ENCODE data around the gene TLN1.
A peak's percentile ranks its signal among the peaks of the same experiment; 100 is the strongest.

The TLN1 gene

DNA sequence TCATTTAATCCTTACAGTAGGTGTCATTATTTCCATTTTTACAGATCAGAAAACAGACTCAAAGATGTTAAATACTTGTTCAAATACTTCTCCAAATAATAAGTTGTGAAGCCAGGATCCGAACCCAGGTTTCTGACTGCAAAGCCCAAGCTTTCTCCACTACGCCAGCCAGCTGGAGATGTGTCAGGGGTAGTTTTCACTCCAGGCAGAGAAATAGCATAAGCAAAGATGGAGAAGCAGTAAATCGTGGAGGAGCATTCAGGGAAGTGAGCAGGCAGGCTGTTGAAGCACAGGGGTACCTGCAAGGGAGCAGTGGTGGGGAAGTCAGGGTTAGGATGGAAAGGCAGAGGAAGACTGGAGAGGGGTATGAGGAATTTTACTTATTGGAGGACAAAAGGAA is 2.9 kb downstream of the TLN1 start:
- no peak for DNase-seq

DNA sequence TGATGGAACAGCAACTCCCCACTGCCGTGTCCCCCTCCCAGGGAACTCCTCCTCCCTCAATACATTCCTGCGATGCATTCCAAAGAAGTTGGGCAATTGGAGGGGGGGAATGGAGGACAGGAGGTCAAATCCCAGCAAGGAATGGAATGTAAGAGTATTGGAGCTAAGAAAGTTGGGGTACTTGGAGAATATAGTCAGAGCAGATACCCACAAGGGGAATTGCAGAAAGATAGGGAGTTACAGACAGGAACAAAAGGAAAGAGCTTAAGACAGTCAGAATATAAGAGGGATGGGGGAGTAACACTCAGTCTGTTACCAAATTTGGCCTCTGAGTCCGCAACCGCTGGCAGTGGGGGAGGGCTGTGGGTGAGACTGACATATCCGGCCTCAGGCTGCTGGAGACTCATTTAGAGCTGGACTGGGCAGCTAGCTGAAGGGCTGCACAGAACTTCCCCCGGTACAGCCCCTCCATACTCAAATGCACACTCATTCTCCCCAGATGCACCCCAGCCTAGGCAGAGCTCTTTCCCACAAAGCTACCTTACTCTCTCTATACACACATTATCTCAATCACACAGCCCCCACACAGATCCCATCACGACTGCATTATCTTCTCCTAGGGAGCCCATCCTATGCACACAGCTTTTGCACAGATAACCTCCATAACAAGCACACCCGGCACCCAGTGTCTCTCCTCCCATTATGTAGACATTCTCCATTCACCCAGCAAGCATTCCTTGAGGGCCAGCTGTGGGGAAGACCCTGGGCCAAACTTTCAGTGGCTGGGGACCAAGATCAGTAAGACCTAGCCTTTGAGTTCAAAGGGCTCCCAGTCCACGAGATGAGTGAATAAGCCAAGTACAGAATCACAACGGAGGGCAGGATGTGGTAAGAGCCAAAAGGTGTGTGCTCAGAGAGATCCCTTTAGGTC is 3.7 kb downstream of the TLN1 start:
- peak; percentile 97 for DNase-seq

DNA sequence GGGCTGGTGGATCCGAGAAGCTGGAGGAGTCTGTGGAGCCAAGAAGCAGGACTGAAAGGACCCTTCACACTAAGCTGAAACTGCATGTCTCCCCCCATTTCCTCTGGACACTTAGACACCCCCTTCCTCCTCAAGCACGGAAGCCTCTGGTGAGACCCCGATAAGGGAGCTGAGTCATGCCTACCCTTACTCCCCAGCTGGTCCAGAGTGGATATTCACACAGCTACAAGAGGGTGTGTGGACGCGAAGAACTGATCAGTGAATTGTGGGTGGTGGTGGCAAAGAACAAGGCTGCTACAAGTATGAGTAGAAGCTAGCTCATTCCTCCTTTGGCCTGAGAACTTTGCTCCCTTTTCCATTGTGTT is 4.3 kb downstream of the TLN1 start:
- DNase-seq = no peak

DNA sequence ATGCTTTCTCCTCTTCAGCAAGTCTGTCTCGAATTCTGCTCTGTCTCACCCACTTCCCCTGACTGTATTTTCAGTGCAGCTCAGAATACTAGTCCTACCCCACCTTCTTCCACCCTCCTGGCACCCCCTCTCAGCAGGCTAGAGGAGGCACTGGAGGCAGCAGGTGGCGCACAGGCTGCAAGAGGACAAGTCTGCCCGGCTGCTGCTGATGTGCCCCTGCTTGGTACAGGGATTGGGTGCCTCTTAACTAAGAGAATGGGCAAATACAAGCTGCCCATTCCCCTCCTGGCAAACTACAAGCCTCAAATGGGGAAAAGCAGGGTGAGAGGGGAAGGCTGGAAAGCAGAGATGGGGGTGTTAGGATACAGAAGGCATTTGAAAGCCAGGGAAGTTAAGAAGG is 5.1 kb downstream of the TLN1 start:
- DNase-seq = peak; percentile 54

DNA sequence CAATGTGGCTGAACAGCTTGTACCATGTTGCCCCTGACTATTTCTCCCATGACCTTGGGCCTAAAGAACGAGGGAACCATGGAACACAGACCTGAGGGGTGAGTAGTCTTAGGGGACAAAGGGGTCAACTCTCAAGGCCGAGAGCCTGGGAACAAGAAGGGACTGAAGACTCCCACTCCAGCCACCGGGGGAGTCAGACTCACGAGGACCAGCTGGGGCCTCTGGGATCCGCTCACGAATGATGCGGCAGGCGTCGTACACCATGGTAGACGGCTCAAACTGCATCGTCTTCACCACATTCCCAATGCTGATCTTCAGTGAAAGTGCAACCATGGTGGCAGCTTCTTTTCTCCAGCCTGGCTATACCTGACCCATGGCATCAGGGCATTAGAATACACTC is 6.6 kb downstream of the TLN1 start:
- no peak for DNase-seq

DNA sequence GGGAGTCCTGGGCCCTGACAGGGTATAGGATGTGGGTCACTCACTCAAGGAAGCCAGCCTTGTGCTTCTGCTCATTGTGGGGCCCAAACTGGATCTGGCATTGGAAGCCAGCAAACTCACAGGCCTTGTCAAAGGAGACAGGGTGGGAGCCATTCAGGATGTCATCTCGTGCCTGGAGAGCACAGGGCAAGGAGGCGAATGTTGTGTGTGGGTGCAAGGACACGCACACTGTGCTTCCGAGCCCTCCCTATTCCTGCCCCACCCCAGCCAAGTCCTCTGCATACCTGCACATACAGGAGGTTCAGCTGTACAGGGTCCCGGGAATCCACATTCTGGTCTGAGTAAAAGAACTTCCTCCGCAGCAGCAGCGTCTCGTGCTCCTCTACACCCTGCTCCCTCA is 8.1 kb downstream of the TLN1 start:
- no peak for DNase-seq

DNA sequence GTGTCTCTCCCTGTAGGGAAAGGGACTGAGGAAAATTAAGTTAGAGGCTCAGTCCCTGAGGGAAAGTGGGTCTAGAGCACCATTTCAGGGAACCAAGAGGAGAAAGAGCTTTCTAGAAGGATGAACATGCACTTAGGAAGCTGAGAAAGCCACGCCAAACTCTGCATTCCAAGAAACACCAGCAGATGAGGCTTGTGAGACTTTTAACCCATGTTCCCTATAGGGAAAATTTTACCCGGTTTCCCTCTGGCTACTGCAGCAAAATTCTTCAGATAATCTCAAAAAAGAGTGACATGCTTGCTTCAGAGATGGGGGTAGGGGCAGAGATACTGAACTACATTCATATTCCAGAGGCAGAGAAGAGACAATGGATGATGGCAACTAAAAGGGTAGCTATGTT is 8.6 kb downstream of the TLN1 start:
- DNase-seq = no peak

DNA sequence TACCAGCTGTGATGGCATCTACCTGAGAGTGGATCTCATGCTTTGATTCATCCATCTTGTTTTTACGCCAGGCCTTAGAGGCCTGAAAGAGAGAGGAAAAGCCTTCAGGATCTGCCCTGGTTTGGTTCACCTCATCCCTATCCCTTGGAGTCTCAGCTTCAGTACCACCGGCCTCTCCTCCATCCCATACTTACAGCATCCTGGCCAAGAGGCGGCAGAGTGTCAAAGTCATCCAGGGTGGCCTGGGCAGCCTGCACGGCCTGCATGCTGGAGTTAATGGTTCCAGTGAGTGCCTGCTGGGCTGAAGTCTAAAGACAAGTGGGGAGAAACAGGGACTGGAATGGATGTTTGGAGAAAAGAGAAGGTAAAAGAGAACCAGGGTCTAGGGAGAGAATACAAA is 12.4 kb downstream of the TLN1 start:
- DNase-seq = no peak

DNA sequence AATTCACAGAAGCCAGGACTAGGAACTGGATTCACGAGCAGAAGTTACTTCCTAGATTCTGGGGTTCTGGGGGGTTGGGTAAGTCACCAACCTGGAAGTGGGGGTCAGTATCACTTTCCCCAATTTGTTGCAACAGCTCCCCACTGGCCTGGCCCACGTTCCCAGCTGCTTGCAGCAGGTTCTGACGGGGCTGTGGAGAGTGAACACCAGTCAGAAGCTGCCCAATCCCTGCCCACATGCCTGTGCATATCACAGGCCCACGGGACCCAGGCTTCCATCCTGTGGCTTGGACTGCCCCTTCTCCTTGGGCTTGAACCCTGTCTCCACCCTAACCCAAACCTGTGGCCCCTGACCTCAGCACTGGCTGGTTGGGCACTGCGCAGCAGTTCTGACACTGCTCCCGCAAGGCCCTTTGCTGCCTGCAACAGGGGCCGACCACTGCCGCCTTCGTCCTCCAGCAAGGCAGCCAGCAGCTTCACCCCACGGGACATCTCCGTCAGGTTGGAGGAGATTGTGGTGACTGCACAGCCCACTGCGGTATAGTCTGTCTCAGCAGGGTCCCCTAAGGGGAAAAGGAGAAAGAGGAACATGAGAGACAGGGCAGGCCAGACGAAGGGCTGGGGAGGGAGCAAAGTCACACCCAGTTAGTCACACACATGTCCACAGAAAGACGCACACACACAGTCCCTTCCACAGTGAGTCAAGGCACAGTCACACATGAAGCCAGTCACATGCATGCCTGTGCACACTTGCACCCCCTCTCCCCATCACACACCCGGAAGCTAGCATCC is 13.1 kb downstream of the TLN1 start:
- no peak for DNase-seq

DNA sequence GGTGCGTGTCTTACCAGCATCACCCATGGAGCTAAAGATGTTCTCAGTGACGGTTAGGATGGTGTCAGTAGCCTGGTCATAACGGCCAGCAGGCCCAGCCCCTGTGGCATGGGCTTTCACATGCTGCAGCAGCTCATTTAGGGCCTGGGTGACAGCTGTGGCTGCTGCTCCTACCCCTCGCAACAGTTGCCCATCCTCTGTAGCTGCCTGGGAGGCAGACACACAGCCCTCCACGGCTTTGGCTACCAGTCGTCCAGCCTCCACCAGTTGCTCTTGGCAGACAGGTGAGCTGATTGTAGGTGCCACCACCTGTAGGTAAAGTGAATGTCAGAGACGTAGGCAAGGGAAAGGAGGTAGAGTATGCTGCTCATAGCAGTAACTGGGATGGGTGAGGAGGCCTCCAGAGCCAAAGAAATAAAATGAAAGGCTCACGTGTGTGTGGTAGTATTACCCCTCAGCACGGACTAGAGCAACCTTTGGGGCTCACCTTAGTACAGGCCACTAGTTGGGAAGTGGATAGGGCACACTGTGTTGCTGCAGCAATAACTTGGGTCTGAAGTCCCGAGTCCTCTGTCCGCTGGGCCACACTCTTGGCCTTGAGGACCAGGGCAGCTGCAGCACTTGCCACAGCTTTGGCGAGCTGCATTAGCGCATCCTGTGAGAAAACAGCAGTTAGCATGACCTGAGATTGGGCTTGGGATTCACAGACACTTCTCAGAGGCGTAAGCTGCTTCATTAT is 14.7 kb downstream of the TLN1 start:
- DNase-seq = no peak

DNA sequence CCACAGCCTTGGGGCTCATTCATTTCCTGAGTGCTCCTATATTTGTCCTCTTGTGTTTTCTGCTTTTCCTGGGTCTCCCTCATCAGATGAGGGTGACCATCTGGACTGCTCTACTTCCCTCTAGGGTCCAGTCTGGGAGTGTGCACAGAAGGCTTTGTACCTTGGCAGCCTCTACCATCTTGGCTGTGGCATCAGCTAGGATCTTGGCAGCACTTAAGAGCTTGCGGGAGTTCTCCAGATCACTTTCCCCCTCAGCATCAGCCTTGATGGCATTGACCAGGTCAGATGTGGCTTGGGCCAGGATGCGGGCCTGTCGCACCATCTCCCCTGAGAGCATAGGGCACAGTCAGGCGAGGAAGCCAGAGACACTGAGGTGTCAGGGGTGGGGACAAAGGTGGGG is 15.8 kb downstream of the TLN1 start:
- DNase-seq = peak; percentile 21

DNA sequence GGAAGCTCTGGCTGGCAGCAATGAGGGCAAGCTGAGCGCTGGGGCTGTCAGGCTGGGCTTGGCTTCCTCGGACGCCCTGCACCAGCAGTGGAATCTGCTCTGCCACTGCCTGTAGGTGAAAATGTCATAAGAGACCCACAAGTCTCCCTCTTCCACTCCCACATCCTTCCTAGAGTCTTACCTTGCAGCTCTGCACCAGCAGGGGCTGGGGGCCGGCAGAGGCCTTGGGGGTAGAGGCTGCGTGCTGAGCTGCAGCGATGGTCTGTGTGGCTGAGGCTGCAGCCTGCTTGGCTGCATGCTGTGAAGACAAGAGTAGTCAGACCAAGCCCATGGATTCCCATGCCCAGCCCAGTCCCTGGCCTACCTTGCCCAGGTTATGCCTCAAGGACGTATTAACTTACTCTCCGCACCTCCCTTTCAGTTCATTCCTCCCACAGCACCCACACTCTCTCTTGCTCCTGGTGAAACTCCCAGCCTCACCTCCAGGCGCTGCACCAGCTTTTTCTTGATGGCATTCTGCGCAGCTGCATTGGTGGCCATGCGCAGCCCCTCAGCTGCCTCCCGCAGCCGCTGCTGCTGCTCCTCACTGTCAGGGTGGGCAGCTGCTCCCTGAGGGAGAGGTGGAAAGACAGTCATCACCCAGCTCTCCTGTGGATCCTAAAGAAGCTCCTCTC is 17.3 kb downstream of the TLN1 start:
- no peak for DNase-seq

DNA sequence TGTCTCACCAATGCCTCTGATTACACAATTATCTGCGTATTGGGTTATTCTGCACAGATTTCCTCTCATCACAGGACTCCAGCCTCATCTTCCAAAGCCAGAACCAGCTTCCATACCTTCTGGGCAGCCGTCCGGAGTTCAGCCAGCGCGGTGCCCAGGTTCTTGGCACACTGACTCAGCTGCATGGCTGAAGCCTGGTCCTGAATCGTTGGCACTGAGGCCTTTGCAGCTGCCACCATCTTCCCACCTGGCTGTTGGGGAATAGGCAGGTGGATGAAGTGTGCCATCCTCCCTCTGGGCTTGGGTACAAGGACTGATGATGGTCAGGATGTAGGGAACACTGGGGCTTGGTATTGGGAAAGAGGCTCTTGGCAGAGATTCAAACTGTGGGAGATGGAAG is 17.9 kb downstream of the TLN1 start:
- no peak for DNase-seq

DNA sequence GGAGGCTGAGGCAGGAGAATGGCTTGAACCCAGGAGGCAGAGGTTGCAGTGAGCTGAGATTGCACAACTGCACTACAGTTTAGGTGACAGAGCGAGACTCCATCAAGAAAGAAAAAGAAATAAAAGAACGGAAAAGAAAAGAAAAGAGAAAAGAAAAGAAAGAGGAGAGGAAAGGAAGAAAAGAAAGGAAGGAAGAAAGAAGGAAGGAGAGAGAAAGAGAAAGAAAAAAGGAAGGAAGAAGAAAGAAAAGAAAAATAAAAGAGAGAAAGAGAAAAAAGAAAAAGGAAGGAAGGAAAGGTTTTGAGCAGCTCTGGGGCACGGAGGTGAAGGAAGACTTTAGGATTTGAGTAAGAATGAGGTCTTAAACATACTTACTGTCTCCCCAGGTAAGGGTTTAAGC is 18.4 kb downstream of the TLN1 start:
- DNase-seq = no peak

DNA sequence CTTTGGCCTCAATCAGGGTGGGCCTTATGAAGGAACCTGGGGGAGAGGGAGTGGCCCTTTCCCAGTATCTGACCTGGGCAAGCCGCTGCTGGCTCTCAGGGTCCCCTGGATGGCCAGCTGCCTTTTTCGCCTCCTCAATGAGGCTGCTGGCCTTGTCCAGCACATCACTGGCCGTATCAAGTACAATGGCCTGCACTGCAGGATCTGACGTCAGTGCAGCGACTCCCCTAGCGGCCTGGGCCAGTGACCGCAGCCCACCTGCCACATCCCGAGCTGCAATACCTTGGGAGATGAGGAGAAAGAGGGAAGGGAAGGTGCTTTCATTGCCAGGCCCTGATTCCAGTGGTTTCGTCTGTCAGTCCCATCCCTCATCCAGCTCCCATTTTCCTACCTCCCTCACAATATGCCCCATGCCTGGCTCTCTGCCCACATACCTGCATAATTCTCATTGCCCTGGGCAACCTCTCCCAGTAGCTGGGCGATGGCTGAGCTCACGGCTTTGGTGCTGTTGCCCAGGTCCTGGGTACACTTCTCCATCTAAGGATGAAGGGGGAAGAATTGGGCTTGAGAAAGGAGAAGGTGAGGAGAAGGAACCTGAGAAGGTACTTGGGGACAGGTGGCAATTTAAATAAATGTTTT is 19.1 kb downstream of the TLN1 start:
- DNase-seq = no peak

DNA sequence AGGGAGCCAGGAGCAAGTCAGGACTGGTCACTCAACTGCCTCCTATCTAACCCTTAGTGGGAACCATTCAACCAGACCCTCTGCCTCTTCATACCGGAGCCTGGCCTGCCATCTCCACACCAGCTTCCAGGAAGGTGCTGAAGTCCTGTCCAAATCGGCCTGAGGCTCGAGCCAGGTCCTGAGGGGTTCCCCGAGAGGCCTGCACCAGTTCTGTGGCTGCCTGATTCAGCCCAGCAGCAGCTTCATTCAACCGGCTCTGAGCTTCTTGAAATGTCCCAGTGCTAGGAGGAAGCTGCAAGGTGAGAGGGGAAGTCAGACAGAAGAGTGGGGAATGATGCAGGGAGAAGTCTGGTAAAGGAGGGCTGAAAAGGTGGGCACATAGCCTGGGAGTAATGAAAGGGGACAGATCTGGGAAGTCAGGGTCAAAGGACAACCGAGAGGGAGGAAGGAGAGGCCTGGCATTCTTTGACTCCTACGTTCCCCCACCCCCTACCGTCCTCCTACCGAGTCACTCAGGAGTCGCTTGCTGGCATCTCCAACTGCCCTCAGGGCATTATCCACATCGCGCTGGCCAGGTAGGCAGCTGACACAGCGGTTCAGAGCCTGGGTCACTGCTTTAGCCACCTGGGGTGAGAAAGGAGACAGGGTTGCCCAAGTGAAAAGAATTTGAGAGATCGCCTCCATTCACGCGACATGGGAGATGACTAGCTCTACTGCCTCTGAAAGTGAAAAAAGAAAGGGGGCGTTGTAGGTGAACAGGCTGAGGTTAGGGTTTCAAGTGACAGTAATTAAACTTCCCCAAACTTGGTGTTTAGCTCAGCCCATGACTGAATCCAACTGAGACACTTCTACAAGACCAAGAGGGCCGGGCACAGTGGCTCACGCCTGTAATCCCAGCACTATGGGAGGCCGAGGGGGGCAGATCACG is 20.2 kb downstream of the TLN1 start:
- DNase-seq = no peak

DNA sequence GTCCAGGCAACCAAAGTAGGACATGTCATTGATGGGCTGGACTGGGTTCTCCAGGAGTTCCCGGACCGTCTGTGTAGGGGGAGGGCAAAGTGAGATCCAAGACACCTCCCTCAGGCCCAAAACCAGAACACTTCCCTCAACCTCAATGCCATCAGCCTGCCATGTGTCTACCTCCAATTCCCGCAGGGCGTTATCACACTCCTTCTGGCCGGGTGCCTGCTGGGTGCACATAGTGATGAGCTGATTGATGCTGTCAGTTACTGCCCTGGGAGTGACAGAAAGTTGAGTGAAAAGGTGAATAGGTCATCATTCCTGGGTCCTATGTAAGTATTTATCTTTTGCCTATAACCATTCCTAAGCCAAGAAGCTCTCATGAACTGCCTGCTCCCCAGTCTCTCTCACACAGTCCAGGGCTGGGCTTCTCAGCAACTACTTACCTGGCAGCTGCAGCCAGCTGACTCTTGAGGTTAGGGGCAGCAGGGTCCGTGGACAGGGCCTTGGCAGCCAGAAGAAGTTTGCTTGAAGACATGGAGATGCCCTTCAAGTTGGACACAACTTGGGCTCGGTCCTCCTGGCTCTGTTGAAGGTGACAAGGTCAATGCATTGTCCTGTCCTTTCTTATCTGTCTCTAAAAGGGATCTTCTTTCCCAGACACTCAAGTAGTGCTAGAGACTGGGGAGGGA is 21.0 kb downstream of the TLN1 start:
- no peak for DNase-seq

DNA sequence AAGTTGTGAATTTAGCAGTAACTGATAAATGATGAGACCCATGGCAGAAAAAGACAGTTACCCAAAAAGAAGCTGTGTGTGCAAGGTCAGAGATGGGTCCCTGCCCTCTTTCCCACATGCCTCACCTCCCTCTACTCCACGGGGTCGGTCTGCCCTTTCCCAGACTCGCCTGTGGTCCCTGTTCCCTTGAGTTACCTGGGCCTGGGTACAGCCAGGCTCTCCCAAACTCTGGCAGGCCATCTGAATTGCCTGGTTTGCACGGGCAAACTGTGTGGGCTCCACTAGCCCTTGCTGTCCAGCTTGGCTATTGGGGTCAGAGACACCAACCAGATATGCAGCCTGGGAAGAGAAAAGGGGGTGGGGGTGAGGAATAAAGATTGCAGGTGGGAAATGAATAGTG is 23.8 kb downstream of the TLN1 start:
- no peak for DNase-seq

DNA sequence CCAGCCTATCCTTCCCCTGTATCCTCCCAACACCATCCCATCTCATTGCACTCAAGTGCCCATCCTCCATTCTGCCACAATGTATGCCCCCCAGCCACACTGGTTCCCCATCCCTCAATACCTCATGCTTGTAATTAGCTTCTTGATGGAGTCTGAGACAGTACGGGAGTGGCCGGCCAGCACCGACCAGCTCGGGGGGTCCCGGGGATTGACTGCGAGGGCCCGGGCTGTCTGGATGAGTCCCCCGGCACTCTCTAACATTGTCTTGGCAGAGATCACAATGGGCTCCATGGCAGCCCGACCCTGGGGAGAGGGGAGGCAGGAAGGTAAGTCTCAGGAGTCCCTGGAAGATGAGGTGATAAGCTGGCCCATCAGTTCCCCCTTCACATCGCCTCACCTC is 25.0 kb downstream of the TLN1 start:
- no peak for DNase-seq

DNA sequence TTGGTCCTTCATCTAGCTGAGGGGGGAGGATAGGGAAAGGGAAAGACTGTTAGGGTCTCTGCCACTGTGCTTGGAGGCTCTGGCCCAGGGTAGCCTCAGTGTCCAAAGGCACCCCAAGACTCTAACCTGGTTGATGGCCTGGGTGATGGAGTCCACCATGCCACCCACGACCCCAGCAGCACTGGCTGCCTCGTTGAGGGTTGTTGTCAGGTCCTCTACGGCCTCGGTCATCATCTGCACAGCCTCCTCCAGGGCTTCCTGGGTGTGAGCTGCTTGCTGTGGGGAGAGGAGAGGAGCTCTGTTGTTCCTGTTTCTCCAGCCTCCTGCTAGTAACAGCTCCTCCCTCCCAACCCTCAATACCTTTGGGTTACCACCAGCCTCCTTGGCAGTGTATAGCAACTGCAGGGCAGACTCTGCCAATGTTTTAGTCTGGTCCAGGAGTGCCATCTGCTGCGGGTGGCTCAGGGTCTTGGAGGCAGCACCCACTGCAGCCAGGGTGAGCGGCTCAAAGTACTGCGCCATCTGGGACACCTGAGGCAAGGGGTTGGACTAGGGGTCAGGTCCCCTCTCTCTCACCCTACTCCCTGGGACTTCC is 26.1 kb downstream of the TLN1 start:
- DNase-seq = no peak

Measured in EL (cell line).